B cell (primary cell): ENCODE results near the gene PRPF40A.
"Not testable (repeated sequence)": the region's sequence is repeated elsewhere in the genome, so short reads cannot be mapped to it uniquely, and the experiment has no call there.

Source experiments
- EZH2 ChIP-seq: IDR thresholded peaks from 2 replicates; pipeline ENCODE4 v1.6.1; 2012; ENCODE audit warnings: borderline replicate concordance, low read depth, mild to moderate bottlenecking, moderate library complexity, low read length; ENCODE audit not compliant: insufficient read depth, poor library complexity, severe bottlenecking
- TF ChIP-seq, protein P1 (sequence below): fragments of 200-600 bp; IDR thresholded peaks from one replicate; pipeline ENCODE4 v1.8.0; 2022; ENCODE audit warnings: antibody characterized with exemption, mild to moderate bottlenecking

DNA sequence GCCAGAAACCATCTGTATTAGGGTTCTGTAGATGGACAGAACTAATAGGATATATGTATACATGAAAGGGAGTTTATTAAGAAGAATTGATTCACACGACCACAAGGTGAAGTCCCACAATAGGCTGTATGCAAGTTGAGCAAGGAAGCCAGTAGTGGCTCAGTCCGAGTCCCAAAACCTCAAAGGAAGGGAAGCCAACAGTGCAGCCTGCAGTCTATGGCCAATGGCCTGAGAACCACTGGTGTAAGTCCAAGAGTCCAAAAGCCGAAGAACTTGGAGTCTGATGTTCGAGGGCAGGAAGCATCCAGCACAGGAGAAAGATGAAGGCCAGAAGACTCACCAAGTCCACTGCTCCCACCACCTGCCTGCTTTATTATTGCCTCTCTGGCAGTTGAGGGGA, 45.9 kb upstream of the PRPF40A start:
- TF ChIP-seq, protein P1, sequence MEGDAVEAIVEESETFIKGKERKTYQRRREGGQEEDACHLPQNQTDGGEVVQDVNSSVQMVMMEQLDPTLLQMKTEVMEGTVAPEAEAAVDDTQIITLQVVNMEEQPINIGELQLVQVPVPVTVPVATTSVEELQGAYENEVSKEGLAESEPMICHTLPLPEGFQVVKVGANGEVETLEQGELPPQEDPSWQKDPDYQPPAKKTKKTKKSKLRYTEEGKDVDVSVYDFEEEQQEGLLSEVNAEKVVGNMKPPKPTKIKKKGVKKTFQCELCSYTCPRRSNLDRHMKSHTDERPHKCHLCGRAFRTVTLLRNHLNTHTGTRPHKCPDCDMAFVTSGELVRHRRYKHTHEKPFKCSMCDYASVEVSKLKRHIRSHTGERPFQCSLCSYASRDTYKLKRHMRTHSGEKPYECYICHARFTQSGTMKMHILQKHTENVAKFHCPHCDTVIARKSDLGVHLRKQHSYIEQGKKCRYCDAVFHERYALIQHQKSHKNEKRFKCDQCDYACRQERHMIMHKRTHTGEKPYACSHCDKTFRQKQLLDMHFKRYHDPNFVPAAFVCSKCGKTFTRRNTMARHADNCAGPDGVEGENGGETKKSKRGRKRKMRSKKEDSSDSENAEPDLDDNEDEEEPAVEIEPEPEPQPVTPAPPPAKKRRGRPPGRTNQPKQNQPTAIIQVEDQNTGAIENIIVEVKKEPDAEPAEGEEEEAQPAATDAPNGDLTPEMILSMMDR, result not testable (repeated sequence)
- TF ChIP-seq EZH2, result not testable (repeated sequence)
